ENCODE results near the gene IAH1.

IAH1 gene

GRCh38 chr2:9474361-9475057 is at the start of gene IAH1:
TSS of gene IAH1 (plus strand) at chr2:9474551. CDS start at chr2:9474567, 16 bp downstream.
- DNase-seq, result peak; percentile 82

- no peak for DNase-seq
Measured at GRCh38 chr2:9428965-9429577, 45.3 kb upstream of the IAH1 start.

GRCh38 chr2:9430316-9431293 is 43.7 kb upstream of the IAH1 start:
- DNase-seq, result no peak

DNA sequence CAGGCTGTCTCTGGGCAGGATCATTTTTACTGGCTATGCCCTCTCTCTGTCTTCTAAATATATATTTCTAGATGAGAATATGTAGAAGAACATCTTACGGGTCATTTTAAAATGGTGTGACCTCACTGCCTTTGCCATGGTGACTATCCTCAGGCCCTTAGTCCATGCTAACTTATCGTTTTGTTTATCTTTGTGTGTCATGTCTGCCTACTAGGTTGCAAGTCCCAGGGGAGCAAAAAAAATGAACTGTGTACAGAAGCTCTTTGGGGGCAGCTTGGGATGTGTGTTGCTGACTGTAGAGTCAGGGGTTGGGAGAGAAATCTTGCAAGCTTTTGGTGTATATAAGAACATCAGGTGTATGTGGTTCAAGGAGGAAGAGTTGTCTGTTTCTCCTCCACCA is 39.9 kb upstream of the IAH1 start:
- no peak for DNase-seq

DNA sequence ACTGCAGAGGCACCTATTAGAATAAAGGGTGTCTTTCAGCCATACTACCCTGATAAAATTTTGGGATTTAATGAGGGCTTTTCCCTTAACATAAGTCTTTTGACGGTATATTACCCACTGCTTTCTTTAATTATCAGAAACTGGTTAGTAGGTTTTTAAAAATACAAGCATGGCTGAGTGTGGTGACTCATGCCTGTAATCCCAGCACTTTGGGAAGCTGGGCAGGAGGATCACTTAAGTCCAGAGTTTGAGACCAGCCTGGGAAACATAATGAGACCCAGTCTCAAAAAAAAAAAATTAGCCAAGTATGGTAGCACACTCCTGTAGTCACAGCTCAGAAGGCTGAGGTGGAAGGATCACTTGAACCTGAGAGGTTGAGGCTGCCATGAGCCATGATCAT is 34.8 kb upstream of the IAH1 start:
- DNase-seq, result no peak

DNA sequence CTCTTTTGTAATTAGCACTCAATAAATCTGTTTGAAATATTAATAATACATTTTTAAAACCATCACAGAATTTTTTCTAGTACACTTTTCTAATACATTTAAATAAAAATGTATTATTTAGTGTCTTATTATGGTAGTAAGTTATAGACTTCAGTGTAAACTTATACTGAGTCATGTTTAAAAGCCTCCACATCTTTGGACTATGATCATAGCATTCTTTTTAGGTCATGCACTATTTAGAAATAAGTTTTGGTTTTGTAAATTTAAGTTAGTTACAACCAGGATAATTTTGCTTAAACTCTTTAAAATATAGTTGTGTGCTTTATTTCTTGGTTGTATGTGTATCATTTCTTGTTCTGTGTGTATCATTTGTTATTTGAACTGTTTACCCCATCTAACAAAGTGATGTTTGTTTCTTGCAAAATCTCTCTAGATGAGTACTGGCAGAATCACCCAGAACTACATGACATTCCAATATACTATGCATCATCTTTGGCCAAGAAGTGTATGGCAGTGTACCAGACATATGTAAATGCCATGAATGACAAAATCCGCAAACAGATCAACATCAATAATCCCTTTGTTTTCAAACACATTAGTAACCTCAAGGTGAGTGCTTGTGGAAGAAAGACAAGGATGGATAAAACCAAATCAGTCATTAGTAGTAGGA is 34.2 kb upstream of the IAH1 start:
- no peak for DNase-seq

GRCh38 chr2:9441556-9441955 is 32.8 kb upstream of the IAH1 start:
- DNase-seq, result no peak

DNA sequence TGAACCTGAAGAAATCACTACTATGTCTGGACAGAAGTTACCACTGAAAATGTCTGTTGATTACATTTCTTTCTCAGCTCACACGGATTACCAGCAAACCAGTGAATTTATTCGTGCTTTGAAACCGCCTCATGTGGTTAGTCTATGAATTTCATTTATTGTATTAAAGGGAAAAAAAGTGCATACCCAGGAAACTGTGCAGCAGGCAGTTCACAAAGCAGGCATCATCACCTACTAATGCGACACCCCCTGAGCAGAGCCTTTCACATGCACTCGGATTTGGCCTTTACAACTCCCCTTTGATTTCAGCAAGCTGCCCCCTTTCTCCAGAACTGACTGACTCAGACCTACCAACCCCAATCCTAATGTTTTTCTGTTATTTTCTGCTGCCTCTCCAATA is 30.8 kb upstream of the IAH1 start:
- no peak for DNase-seq

DNA sequence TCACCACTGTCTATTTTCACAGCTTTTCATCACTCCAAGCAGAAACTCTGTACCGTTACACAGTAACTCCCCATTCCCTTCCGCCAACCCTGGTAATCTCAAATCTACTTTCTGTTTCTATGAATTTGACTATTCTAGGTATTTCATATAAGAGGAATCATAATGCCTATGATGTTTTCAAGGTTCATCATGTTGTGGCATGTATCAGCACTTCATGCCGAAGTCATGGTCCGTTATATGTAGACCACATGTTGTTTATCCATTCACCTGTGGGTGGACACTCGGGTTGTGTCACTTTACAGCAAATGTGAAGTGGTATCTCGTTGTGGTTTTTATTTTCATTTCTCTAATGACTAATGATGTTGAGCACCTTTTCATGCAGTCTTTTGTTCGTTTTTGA is 29.3 kb upstream of the IAH1 start:
- no peak for DNase-seq

- no peak for DNase-seq
Measured at GRCh38 chr2:9451231-9451630, 23.1 kb upstream of the IAH1 start.

GRCh38 chr2:9460441-9461017 is 13.8 kb upstream of the IAH1 start:
- no peak for DNase-seq

DNA sequence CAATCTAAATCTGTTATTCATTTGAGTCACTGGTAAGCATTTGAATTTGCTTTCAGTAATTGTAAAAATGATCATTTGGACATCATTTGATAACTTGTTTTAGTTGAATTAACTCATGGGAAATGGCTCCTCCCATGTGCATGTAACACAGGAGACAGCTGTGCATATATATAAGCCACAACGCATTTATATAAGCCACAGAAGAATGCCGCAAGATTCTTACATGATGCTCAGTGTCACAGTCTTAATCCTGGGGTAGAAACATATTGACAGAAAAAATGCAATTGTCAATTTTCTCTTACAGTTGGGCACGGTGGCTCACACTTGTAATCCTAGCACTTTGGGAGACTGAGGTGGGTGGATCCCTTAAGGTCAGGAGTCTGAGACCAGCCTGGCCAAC is 13.3 kb upstream of the IAH1 start:
- no peak for DNase-seq

GRCh38 chr2:9462313-9462712 is 12.0 kb upstream of the IAH1 start:
- DNase-seq, result no peak

GRCh38 chr2:9462886-9463697 is 11.3 kb upstream of the IAH1 start:
- no peak for DNase-seq

- DNase-seq, result peak; percentile 9
Measured at GRCh38 chr2:9463698-9464034, 10.7 kb upstream of the IAH1 start.

- DNase-seq, result no peak
Measured at GRCh38 chr2:9465170-9465569, 9.2 kb upstream of the IAH1 start.

DNA sequence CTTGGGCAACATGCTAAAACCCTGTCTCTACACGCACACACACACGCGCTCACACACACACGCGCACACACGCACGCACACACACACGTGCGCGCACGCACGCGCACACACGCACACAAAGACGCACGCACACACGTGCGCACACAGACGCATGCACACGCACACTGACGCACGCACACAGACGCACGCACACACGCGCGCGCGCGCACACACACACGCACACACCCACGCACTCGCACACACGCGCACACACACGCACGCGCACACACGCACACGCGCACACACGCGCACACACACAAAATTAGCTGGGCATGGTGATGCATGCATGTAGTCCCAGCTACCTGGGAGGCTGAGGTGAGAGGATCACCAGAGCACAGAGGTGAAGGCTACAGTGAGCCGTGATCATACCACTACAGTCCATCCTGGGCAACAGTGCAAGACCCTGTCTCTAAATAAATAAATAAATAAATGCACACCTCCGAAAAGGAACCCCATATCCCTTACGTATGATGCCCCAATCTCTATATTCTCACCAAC is 8.1 kb upstream of the IAH1 start:
- DNase-seq, result no peak

- DNase-seq, result no peak
Measured at GRCh38 chr2:9467687-9468086, 6.7 kb upstream of the IAH1 start.

DNA sequence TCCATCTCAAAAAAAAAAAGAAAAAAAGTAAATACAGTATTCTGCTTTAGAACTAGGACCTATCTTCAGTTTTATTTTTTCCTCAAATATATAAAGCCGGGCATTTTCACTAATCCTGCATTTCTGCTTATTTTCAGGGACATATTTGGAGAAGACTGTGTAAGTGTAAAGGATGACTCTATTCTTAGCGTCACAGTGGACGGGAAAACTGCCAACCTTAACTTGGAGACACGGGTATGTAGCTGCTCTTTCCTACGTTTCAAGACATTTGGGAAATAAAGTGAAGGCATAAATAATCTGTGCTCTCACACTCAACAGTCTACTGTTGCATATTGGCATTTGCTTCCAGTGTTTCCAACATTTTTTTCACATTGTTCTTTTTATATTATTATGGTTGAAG is 3.1 kb upstream of the IAH1 start:
- no peak for DNase-seq

GRCh38 chr2:9472511-9472910 is 1.8 kb upstream of the IAH1 start:
- no peak for DNase-seq

DNA sequence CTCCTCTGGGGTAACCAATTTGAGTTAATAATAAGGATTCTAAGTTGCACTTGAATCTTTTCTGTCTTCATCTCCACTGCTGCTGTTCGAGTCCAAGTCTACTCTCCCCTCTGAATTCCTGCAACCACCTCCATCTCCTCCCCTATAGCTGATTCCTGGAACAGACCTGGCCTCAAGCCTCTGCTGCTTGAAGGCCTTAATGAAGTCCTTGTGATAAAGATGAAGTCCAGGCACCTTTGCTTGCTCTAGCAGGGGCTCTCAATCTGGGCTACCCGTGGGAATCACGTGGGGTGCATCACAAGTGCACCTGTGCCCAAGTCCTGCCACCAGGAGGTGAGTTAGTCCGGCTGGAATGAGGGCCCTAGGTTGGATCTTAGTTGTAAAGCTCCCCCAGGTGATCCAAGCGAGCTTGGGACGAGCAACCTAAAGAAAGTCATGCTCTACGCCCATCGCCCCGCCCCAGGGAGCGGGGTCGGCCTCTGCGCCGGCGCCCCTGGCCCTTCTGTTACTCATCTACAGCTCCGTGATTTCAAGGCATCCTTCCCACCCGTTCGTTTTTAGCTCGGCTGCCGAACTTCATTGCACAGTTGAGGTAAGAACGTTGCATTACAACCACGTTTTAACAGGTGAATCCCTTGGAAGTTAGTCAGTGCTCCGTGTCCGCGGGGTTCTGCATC is 905 bp upstream of the IAH1 start:
- DNase-seq, result no peak
